Myocyte (in vitro differentiated cells): ENCODE data around the gene SH3RF3. TPM values are rescaled to one million over a fixed set of nuclear protein-coding genes. Genes with fewer than 3 reads are reported as not detected.

Source experiments
- DNase-seq: peaks from one replicate; pipeline ENCODE4 v3.0.0-alpha.2; 2012; ENCODE audit warnings: low read depth
- total RNA-seq: library from RNA; depleted of rRNA; stranded (reverse); fragments of >200 nt; gene quantifications from 2 replicates; pipeline ENCODE4 v1.2.3, GENCODE V29; 2014

Gene SH3RF3
- total RNA-seq, 1 donor from 2014 or later = 5.3 TPM

DNA sequence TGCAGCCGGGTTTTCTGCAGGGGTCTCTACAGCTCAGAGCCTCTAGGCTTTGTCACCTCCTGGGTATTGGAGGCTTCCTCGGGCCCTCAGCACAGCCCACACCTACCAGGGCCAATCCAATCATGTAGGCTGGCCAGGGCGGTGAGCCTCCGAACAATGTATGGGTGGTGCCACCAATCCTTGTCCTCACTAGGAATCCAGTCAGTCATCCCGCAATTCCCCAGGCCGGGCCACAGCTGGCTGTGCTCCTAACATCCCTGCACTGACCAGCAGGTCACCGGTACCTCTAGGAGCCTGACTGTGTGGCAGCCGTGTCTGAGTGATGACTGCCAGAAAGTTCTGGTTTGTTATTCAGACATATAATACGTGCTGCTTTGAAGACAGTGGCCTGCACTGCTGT is 129.4 kb downstream of the SH3RF3 start:
- DNase-seq = no peak

DNA sequence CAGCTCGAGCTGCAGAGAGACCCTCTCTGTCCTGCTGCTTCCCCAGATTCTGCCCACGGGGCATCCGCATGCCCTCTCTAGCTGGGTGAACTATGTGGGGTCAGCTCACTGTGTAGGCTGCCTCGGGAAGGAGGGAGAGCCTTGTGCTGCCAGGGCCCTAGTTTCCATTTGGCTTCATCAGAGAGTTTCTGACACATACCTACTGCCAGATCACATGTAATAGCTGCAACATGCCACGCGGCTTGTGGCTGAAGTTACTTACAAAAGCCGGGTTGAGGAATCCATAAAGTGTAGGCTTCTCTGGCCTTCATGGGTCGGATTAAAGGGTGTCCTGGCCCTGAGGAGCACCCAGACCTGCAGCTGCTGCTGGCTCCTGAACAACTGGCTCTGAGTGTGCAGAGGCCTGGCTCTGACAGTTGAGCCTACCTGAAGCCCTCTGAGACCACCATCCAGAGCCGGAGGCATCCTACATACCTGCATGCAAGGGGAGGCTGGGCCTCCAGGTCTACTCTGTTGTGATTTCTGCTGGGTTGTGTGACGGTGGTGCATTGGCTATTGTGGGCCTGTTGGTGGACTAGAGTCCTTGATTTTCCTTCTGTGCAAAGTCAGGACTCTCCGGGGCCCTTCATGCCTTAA is 130.0 kb downstream of the SH3RF3 start:
- no peak for DNase-seq

DNA sequence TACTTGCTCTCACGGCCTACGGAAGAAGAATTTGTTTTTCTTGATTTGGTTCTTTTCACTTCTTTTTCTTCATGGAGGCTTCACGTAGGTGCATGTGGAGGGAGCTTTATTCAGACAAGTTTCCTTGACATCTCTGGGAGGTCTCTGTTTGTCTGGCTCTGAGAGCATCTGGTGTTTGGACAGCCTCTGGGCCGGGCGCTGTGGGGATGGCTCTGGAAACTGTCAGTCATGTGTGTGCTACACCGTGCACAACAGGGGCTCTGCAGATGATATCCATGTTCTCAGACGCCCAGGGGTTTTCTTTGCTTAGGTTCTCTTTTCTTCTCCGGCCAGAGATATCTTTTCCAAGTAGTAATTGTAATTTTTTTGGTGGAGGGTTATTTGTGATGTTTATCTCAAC is 130.7 kb downstream of the SH3RF3 start:
- no peak for DNase-seq

DNA sequence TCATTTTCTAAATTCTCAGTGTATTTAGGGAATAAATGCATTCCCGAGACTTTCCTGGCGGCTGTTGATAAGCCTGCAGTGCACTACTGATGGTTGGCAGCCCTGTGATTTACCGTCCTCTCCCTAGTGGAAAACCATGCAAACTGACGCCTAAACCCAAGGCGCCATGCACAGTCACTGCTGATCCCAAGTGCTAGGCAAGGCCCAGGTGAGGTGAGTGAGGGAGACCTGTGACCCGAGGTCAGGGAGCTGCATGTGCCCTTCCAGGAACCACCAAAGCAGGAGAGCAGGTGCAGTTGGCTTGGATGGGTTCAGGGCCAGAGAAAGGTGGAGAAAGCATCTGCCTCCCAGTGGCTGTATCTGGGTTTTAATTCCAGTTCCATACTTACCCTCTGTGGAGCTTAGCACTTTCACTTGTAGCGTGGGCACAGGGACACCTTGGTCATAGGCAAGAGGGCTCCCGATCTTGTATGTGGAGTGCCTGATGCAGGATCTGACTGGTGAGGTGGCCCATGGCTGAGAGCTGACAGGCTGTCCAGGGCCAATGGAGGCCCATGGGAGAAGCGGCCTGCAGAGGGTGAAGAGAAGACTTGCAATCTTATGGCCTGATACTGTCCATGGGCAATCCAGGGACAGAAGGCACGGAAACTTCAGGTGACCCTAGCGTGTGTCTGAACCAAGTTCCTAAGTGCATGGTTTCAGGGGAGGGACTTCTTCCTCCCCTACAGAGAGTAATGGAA is 131.3 kb downstream of the SH3RF3 start:
- no peak for DNase-seq

DNA sequence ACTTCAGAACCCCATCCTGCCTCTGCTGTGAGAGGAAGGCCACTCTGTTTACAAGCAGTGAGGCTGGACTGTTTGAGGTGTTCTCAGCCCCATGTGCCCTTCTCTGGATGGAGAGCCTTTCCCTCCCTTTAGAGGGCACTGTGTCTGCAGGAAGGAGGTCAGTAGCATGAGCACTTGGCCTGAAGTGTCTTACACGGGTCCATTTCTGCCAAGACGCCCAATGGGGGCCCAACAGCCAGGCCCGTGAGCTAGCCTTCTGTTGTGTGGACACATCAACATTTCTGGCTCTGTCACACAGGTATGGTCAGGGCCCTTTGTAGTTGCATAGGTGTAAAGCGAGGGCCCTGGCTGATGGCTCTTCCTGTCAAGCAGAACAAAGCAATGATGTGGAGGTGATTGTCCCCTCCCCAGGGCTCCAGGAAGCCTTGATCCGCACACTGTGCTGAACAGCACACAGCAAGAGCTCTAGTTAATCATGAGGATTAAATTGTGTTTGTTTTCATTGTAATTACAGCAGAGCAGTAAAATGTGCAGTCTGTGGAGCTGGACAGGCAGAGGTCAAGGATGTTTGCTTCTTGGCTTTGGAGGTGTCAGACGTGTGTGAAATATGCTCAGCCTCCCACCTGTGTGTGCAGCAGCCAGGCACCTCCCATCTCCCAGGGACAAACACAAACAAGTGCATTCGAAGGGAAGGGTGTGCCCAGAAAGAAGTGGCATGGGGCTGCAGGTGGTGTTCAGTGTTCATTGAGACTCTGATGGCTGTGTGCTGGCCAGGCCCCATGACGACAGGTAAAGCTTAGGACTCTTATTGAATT is 132.1 kb downstream of the SH3RF3 start:
- peak; percentile 51 for DNase-seq

DNA sequence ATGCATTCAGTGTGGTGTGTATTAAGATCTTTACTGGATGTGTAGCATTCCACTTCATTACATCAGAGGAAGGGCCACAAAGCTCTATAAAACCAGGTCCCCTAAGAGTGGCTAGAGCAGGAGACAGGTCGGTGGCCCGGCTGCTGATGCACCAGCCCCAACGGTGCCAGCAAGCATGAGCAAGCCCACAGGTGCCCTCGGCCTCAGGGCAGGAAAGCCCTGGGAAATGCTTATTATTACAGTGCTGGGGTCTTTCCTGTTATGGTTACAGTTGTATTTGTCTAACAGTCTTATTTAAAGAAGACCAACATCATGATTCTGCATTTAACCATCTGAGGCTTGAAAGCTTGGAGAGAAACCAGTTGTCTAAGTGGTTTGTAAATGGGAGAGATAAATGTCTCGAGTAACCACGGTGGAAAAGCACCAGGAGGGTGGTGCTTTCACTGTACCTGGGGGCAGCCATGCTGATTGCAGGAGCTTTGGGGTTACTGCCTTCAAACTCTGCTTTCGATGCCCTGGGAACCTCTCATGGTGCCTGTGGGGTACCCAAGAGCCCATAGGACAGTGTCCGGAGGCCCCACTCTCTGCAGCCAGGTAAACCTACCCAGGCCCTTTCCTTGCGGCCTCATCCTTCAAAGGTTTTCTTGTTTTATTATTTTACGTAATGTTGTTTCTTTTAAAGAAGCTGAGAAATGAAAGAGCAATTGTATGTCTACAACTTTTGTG is 133.1 kb downstream of the SH3RF3 start:
- peak; percentile 79 for DNase-seq

DNA sequence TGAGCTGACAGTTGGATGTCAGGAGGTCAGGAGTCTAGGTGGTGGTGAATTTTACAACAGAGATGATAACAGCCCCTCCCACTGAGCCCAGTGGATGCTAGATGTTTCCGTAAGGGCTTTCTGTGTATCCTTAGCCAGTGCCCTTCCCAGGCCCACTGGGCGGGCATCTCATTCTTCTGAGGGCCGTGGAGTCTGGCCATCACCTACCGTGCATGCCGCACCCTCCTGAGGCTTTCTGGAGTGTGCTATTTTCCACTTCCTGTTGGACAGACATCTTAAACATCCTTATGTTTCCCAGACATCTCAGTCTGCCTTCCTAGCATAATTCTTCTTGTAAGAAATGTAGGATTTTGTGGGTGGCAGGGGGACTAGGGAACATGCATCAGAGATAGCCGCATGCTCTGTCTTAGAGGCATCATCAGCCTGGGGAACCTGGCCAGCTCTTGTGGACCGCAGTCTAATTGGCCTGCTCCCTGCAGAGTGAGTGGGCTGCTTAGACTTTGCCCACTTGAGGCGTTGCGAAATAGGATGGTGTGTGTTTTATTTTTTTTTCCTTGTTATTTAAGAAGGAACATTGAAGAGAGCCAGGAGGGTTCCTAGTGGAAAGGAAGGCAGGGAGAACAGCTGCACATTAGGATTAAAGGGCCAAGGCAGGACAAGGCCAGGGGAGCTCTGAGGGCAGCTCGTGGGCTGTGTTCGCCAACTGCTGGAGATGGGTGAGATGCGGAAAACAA is 135.8 kb downstream of the SH3RF3 start:
- DNase-seq = peak; percentile 78

DNA sequence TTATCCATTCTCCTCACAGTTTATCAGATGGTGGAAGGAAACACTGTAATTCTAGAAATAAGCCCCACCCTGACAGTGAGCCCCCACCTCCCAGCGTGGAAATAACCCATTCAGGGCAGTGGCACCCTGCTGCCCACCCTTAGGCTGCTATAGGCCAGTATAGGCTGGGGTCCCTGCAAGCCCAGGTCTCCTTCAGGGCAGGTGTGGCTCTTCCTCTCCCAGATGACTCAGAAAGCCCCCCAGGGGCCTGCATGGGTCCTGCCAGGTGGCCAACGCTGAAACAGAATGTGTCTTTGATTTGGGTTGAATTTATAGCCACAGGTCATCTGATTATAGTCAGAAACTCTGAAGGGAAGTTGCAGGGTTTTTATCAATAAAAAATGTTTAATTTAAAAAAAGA is 136.4 kb downstream of the SH3RF3 start:
- DNase-seq = no peak

DNA sequence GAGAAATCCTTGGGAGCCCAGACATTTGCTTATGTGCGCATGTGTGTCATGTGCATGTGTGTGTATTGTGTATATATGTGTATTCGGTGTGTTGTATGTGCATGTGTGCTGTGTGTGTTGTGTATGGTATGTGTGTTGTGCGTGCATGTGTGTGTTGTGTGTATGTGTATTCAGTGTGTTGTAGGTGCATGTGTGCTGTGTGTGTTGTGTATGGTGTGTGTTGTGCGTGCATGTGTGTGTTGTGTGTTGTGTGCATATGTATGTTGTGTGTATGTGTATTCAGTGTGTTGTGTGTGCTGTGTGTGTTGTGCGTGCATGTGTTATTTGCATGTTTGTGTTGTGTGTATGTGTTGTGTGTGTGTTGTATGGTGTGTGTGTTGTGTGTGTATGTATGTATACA is 136.9 kb downstream of the SH3RF3 start:
- DNase-seq = no peak

DNA sequence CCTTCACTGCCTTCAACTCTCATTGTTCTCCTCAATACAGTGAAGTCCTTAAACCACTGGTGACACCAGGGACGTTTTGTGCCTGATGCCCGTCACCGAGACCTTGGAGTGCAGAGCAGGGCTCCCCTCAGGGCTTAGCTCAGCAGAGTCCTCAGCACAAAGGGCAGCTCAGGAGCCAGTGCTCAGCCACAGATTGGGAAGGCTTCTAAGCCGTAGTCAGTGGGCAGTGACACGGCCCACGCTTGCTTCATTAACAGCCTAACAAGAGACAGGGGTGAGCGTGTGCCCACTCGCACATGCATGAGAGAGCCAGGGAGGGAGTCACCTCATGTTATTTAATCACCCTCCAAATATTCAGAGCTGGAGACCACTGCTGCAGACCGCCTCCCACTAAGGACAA is 137.5 kb downstream of the SH3RF3 start:
- DNase-seq = no peak

DNA sequence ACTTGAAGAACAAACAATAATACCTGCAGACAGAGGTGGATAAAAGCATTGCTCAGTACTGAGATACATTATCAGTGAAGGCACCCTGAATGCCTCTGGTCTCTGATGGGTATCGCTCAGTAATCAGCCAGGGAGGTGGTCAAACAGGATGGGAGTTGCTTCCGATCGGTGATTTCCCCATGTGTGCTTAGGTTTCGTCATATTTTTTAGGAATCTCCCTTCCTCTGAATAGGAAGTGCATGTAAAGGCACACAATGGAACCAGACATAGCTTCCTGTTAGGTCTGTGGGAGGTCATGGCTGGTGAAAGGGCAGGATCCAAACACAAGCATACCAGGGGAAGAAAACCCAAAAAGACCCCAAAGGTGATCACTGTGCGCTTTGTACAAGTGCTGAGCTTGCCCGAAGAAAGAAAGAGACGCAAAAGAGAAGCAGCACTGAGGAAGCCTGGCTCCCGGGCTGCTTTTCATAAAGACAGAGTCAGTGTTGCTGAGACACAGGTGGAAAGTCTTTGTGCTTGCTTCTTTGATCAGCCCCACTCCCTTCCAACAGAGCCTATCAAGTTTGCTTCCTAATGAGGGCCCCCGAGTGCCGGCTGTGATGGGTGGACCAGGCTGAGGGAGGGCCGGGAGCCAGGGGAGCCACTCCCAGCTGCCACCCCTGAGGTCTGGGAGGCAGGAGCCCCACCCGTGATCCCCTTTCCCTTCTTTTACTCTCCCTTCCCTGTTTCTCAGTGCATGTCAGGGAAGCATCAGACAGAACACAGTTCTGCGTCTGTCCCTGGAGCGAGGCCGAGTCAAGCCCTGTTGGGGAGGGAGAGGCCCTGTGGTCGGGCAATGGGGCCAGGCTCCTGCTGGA is 138.2 kb downstream of the SH3RF3 start:
- no peak for DNase-seq

DNA sequence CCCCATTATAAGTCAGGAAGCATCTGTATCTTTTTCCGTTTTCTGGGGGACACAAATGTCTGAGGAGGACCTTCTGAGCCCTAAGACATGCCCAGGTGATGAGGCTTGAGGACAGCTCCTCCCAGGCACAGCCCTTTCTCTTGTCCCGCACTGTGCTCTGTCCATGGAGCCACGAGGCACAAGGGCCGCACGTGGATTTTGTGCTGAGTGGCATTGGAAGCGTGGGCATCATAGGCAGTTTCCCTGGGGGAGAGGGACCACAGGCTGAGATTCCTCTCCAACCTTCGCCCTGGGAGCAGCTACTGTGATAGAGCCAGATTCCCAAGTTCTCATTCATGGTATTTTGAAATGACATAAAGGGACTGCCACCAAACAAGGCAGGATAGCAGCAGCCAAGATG is 139.9 kb downstream of the SH3RF3 start:
- DNase-seq = no peak

DNA sequence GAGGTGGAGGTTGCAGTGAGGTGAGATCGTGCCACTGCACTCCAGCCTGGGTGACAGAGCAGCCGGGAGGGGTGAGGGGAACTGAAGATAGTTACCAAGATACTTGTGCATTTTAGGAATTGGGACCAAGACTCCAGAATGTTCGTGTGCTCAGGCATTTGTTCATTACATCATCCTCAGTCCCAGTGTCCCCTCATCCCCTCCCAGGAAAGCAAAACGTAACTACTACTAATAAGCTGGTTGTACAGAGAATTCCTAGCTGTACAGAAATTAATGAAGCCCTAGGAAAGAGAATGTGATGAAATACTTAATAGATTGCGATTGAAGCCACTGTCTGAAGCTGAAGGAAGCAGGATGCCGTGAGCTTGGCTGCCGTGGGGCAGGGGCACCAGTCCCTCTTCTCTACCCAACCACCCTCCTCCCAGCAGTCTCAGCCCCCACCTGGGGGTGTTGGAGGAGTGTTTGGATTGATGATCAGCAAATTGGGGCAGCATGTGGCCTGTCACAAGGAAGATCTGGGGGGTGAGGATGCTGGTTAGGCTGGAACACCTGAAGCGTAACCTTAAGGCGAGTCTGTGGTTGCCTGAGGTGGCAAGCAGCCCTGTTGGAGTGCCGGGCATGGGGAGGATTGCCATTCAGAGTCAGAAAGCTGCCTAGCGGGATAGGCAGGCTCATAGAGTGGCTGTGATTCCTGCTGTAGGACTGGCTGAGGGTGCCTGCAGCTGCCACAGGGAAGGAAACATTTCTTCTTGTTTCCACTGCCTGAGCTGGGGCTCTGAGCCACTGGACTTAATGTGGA is 140.9 kb downstream of the SH3RF3 start:
- DNase-seq = no peak

DNA sequence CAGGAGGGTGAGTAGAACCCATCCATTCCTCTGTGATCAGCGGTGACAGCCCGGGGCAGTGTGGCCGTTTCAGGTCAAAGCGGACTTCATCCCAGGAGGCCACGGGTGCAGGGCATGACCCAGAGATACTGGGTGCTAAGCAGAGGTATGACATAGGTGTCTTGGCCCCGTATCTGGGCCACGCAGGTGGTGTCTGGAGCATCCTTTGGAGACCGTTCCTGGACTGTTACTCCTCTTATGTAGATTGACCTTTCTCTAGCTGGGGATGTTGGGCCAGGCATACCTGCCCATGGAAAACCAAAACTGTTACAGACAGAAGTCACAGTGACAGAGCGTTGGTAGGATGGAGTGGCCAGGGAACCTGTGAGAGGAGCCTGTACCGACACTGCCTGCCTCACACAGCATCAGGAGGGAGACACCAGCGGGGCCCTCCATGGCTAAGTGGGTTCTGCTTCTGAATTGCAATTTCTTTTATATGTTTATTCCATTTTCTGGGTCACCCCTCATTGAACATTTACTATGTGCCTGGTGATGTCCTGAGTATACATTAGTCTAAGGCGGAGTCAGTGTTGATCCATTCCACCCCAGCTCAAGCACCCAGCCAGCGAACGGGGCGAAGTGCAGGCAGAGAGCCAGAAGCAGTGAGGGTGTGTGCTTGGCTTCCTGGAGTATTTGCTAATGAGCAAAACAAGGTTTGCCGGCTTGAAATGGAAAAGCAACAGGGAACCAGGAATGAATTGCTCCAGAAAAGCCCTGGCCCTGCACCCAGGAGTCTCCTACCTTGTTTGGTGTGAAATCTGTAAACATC is 141.7 kb downstream of the SH3RF3 start:
- DNase-seq = no peak

DNA sequence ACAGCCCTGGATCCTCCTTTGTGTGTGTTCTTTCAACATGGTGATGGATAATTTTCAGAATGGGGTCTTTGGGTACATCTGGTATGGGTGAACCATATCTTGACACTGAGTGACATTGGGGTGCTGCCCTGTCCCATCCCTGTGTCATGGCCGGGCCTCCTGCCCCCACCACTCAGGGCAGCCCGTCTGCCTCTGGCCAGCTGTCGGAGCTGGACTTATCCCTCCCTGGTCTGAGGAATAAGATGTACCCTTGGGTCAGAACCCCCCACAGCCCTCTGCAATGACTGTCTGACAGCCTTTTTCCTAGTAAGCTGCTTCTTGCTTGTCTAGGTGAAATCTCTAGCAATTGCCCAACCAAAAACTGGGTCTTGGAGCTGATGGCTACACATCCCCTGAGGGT is 142.9 kb downstream of the SH3RF3 start:
- DNase-seq = no peak

DNA sequence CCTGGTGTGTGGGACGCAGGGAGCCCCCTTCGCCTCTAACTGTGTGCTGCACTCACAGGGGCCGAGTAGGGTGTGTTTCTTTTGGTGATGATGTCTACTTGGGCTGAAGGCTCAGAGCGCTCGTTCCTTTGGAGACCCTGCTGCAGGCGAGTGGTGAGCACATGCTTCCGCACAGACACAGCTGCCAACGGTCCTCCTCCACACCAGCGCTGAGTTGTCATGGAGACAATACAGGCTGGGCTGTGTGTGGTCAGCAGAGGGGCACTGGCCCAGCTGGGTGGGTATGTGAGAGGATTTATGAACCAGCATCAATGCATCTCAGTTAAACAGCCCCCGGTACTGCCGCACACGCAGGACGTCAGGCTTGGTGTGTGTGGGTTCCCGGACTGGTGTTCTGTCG is 143.5 kb downstream of the SH3RF3 start:
- DNase-seq = no peak

DNA sequence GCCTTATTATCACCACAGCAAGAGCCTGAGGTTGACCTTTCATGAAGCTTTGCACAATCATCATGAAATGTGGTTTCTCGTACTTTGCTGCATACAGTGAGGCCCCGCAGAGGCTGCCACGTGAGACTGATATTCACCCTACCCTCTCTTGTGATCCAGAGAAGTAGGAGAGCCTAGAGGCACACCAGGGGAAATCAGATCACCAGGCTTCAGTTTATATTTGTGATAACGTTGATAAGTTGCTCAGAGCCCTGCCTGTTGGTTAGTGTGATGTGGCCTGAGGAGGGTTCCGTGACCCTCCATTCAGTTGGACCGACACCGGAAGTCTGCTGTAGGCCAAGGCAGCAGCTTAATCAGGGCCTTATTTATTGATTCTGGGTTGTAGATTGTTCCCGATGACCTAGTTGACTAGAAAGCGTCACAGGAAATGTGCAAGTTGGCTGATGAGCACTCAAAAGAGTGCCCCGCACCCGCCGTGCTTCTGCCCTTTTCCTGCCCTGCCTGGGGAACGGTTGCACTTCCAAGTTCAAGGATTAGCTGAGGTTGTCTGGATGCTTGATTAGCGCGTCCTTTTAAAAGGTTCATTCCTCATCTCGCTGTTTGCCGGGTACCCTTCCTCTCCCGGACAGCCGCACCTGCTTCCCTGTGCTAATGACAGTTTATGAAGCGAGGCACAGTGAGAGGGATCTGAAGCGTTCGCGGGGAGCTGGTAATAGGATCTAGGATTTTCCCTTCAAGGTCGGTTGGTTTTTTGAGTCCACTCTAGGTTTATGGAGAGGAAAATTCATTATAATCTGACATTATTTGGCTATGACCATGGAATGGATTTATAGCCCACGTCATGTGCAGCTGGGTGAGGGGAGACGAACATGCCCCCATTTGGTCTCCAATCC is 146.4 kb downstream of the SH3RF3 start:
- no peak for DNase-seq
